ENCODE results near the gene IGFL3. TPM values are rescaled to one million over a fixed set of nuclear protein-coding genes. Genes with fewer than 3 reads are reported as not detected.

IGFL3 gene
- total RNA-seq, 2 donors from 2014 or later: not detected

- ATAC-seq (ENCODE audit: insufficient number of reproducible peaks, low FRiP score, low read depth): no peak
- DNase-seq (ENCODE audit: low spot score): no peak
- peaks cover 9% of the 10 kb centered on the region for H3K27me3 ChIP-seq (replicated peaks; ENCODE audit: insufficient read depth)
- H3K27ac ChIP-seq: no peak overlapping the region
- H3K4me1 ChIP-seq (ENCODE audit: control insufficient read depth in 1 of 2, low read depth in 2 of 2): no peaks in the 10 kb centered on the region
- H3K36me3 ChIP-seq: no peaks in the 10 kb centered on the region
- no peak overlapping the region for H3K4me3 ChIP-seq
- H3K9me3 ChIP-seq: peaks cover 9% of the 10 kb centered on the region
- no peak for TF ChIP-seq CTCF (IDR thresholded peaks at IDR 0.05)
Observed at GRCh38 chr19:46159418-46160232, 35.1 kb upstream of the IGFL3 start.

- ATAC-seq (ENCODE audit: insufficient number of reproducible peaks, low FRiP score, low read depth): no peak
- DNase-seq (ENCODE audit: low spot score): no peak
- no peak for TF ChIP-seq CTCF (IDR thresholded peaks at IDR 0.05)
Observed at GRCh38 chr19:46155237-46155636, 30.7 kb upstream of the IGFL3 start.

GRCh38 chr19:46150606-46151005 lies 26.1 kb upstream of the IGFL3 start:
- H3K4me1 ChIP-seq (ENCODE audit: control insufficient read depth in 1 of 2, low read depth in 2 of 2): no peaks in the 10 kb centered on the region
- H3K27me3 ChIP-seq (replicated peaks; ENCODE audit: insufficient read depth): peaks cover 10% of the 10 kb centered on the region
- no peaks in the 10 kb centered on the region for H3K9me3 ChIP-seq
- H3K4me3 ChIP-seq: no peak overlapping the region
- no peaks in the 10 kb centered on the region for H3K36me3 ChIP-seq
- TF ChIP-seq CTCF (IDR thresholded peaks at IDR 0.05): no peak
- DNase-seq (ENCODE audit: low spot score) (no peak), ATAC-seq (ENCODE audit: insufficient number of reproducible peaks, low FRiP score, low read depth) (no peak)
- H3K27ac ChIP-seq: no peak overlapping the region

More at GRCh38 chr19:46155237-46155636, 30.7 kb upstream of the IGFL3 start:
- peaks cover 16% of the 10 kb centered on the region for H3K27me3 ChIP-seq (replicated peaks; ENCODE audit: insufficient read depth)
- no peak overlapping the region for H3K27ac ChIP-seq
- H3K36me3 ChIP-seq: no peaks in the 10 kb centered on the region
- no peaks in the 10 kb centered on the region for H3K4me1 ChIP-seq (ENCODE audit: control insufficient read depth in 1 of 2, low read depth in 2 of 2)
- H3K9me3 ChIP-seq: no peaks in the 10 kb centered on the region
- H3K4me3 ChIP-seq: no peak overlapping the region

GRCh38 chr19:46147791-46148288 lies 23.4 kb upstream of the IGFL3 start, which contains the start of gene IGFL2:
Gene IGFL2 (plus strand): TSS chr19:46148238. CDS start chr19:46148279, 41 bp downstream.
- no peak within 1 kb of the TSS for H3K4me3 ChIP-seq
- no peaks in the 10 kb centered on the region for H3K36me3 ChIP-seq
- no peak within 1 kb of the TSS for H3K27ac ChIP-seq
- no peak for ATAC-seq (ENCODE audit: insufficient number of reproducible peaks, low FRiP score, low read depth)
- H3K9me3 ChIP-seq: no peaks in the 10 kb centered on the region
- no peak for DNase-seq (ENCODE audit: low spot score)
- H3K4me1 ChIP-seq (ENCODE audit: control insufficient read depth in 1 of 2, low read depth in 2 of 2): no peaks in the 10 kb centered on the region
- TF ChIP-seq CTCF (IDR thresholded peaks at IDR 0.05): no peak
- peaks cover 4% of the 10 kb centered on the region for H3K27me3 ChIP-seq (replicated peaks; ENCODE audit: insufficient read depth)

GRCh38 chr19:46147166-46147740 lies 22.8 kb upstream of the IGFL3 start:
- Histone ChIP-seq H3K4me3 (no peak overlapping the region), H3K27me3 (replicated peaks; ENCODE audit: insufficient read depth) (peaks cover 4% of the 10 kb centered on the region), H3K4me1 (ENCODE audit: control insufficient read depth in 1 of 2, low read depth in 2 of 2) (no peaks in the 10 kb centered on the region), H3K36me3 (no peaks in the 10 kb centered on the region), H3K27ac (no peak overlapping the region), H3K9me3 (no peaks in the 10 kb centered on the region)
- TF ChIP-seq CTCF (IDR thresholded peaks at IDR 0.05): no peak
- ATAC-seq (ENCODE audit: insufficient number of reproducible peaks, low FRiP score, low read depth) (no peak), DNase-seq (ENCODE audit: low spot score) (no peak)

Data from thoracic aorta (tissue), 2 donors.